ENCODE measurements around the gene NFATC2.
"Not testable (repeated sequence)": the region's sequence is repeated elsewhere in the genome, so short reads cannot be mapped to it uniquely, and the experiment has no call there.

NFATC2 gene

GRCh38 chr20:51347831-51348230 lies 194.7 kb downstream of the NFATC2 start:
- no peak for DNase-seq

GRCh38 chr20:51346686-51347485 lies 195.6 kb downstream of the NFATC2 start:
- no peak for DNase-seq

GRCh38 chr20:51345601-51346101 lies 196.9 kb downstream of the NFATC2 start:
- no peak for DNase-seq

GRCh38 chr20:51343802-51344201 lies 198.7 kb downstream of the NFATC2 start:
- DNase-seq = not testable (repeated sequence)

- DNase-seq = no peak
Observed at GRCh38 chr20:51342510-51343236, 199.8 kb downstream of the NFATC2 start.

- DNase-seq = no peak
Observed at GRCh38 chr20:51341581-51341980, 200.9 kb downstream of the NFATC2 start.

- DNase-seq = no peak
Observed at GRCh38 chr20:51340451-51340840, 202.1 kb downstream of the NFATC2 start.

- DNase-seq = no peak
Observed at GRCh38 chr20:51339721-51340450, 202.6 kb downstream of the NFATC2 start.

- DNase-seq = no peak
Observed at GRCh38 chr20:51338692-51339440, 203.7 kb downstream of the NFATC2 start.

- peak in 1 of 2 donors; percentile 5 for DNase-seq
Observed at GRCh38 chr20:51337126-51337805, 205.3 kb downstream of the NFATC2 start.
